Measurements from ENCODE around the gene STIP1.

Gene STIP1

DNA sequence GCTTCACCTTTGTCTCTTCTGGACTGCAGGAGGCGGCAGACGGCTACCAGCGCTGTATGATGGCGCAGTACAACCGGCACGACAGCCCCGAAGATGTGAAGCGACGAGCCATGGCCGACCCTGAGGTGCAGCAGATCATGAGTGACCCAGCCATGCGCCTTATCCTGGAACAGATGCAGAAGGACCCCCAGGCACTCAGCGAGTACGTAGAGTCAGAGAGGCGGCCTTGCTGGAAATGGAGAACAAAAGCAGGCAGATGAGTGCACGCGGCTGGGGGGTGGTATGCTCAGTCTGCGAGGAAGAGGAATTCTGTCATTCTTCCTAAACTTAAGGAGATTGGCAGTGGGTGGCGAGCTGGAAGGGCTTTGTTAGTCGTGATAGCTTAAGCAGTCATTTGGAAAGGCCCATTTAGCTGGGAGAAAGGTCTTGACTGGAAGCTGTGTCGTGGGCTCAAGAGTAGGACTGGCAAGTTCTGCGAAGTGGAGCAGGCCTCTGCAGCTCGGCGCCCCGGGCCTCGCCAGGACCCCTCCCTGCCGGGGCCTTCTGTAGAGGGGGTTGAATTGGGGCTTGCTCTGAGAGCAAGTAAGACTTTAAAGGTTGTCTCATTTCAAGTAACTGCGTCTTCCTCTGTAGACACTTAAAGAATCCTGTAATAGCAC is 17.6 kb downstream of the STIP1 start:
- Histone ChIP-seq H3K9ac (ENCODE audit: low read depth, low read length) (no peak overlapping the region), H3K27ac (ENCODE audit: low read length) (no peak overlapping the region)

DNA sequence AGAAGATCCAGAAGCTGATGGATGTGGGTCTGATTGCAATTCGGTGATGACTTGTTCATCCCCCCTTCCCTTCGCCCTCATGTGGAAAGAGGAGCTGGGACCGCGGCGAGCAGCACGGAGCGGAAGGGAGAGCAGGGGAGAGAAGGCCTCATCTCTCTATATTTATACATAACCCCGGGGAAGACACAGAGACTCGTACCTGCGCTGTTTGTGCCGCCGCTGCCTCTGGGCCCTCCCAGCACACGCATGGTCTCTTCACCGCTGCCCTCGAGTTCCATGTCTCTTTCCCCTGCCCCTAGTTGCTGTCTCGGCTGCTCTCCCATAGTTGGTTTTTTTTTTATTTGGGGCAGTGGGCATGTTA is 18.1 kb downstream of the STIP1 start:
- DNase-seq (no peak), ATAC-seq (ENCODE audit: insufficient read depth, low read depth) (no peak)
- Histone ChIP-seq H3K9me3 (ENCODE audit: insufficient read depth, low read length, severe bottlenecking) (no peaks in the 10 kb centered on the region), H3K79me2 (ENCODE audit: insufficient read depth, low read length) (peaks cover 41% of the 10 kb centered on the region), H3K27me3 (ENCODE audit: insufficient read depth, low read length, poor library complexity) (no peaks in the 10 kb centered on the region), H3K36me3 (ENCODE audit: insufficient read depth, low read length) (peaks cover 75% of the 10 kb centered on the region), H3K4me2 (ENCODE audit: insufficient read depth, low read length) (no peak overlapping the region), H2AFZ (ENCODE audit: low read depth, low read length) (no peak overlapping the region), H3K4me3 (ENCODE audit: low read depth in 1 of 2, low read length in 2 of 2) (no peak overlapping the region), H3K4me1 (ENCODE audit: insufficient read depth, low read length) (peaks cover 46% of the 10 kb centered on the region), H4K20me1 (ENCODE audit: insufficient read depth, low read length) (peaks cover 49% of the 10 kb centered on the region), H3K9ac (ENCODE audit: low read depth, low read length) (no peak overlapping the region), H3K27ac (ENCODE audit: low read length) (no peak overlapping the region)
- TF ChIP-seq, protein P1, sequence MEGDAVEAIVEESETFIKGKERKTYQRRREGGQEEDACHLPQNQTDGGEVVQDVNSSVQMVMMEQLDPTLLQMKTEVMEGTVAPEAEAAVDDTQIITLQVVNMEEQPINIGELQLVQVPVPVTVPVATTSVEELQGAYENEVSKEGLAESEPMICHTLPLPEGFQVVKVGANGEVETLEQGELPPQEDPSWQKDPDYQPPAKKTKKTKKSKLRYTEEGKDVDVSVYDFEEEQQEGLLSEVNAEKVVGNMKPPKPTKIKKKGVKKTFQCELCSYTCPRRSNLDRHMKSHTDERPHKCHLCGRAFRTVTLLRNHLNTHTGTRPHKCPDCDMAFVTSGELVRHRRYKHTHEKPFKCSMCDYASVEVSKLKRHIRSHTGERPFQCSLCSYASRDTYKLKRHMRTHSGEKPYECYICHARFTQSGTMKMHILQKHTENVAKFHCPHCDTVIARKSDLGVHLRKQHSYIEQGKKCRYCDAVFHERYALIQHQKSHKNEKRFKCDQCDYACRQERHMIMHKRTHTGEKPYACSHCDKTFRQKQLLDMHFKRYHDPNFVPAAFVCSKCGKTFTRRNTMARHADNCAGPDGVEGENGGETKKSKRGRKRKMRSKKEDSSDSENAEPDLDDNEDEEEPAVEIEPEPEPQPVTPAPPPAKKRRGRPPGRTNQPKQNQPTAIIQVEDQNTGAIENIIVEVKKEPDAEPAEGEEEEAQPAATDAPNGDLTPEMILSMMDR (IDR thresholded peaks at IDR 0.05; ENCODE audit: borderline replicate concordance, extremely low read depth, low read length, poor library complexity, severe bottlenecking) = no peak
- no peak for TF ChIP-seq EZH2 (IDR thresholded peaks at IDR 0.05; ENCODE audit: borderline replicate concordance, low read depth, low read length, severe bottlenecking)

More for the DNA sequence above, 17.6 kb downstream of the STIP1 start:
- ATAC-seq (ENCODE audit: insufficient read depth, low read depth) = no peak
- no peaks in the 10 kb centered on the region for H3K9me3 ChIP-seq (ENCODE audit: insufficient read depth, low read length, severe bottlenecking)
- no peak overlapping the region for H3K4me3 ChIP-seq (ENCODE audit: low read depth in 1 of 2, low read length in 2 of 2)
- no peak overlapping the region for H3K4me2 ChIP-seq (ENCODE audit: insufficient read depth, low read length)
- peaks cover 43% of the 10 kb centered on the region for H3K4me1 ChIP-seq (ENCODE audit: insufficient read depth, low read length)
- TF ChIP-seq EZH2 (IDR thresholded peaks at IDR 0.05; ENCODE audit: borderline replicate concordance, low read depth, low read length, severe bottlenecking) = no peak
- TF ChIP-seq, protein P1 (IDR thresholded peaks at IDR 0.05; ENCODE audit: borderline replicate concordance, extremely low read depth, low read length, poor library complexity, severe bottlenecking) = no peak
- H3K36me3 ChIP-seq (ENCODE audit: insufficient read depth, low read length) = peaks cover 77% of the 10 kb centered on the region
- H3K27me3 ChIP-seq (ENCODE audit: insufficient read depth, low read length, poor library complexity) = no peaks in the 10 kb centered on the region
- no peak overlapping the region for H2AFZ ChIP-seq (ENCODE audit: low read depth, low read length)
- peaks cover 45% of the 10 kb centered on the region for H4K20me1 ChIP-seq (ENCODE audit: insufficient read depth, low read length)
- no peak for DNase-seq
- peaks cover 43% of the 10 kb centered on the region for H3K79me2 ChIP-seq (ENCODE audit: insufficient read depth, low read length)

DNA sequence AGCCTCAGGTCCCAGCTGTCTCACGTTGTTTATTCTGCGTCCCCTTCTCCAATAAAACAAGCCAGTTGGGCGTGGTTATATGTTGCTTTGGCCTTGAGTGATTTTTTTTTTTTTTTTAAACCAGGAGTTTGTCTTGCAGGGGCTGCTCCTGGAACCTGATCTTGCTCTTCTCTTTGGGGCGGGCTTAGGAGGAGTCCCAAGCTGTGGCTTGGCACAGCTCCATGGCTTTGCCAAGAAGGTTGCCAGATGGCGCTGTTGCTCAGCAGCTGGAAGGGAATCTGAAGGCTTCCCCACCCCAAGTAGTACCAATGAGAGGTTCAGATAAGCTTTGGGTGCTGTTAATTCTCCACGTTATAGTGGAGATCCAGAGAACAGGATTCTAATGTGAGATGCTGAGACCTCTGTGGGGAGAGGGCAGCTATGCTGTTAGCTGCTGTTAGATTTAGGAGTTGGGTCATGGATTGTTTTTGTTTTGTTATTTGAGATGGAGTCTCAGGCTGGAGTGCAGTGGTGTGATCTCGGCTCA is 18.6 kb downstream of the STIP1 start:
- Histone ChIP-seq H3K79me2 (ENCODE audit: insufficient read depth, low read length) (peaks cover 41% of the 10 kb centered on the region), H3K27ac (ENCODE audit: low read length) (peak overlapping the region; percentile 21; the same call in 1 of the 2 replicates), H3K9me3 (ENCODE audit: insufficient read depth, low read length, severe bottlenecking) (no peaks in the 10 kb centered on the region), H3K4me3 (ENCODE audit: low read depth in 1 of 2, low read length in 2 of 2) (no peak overlapping the region), H3K27me3 (ENCODE audit: insufficient read depth, low read length, poor library complexity) (no peaks in the 10 kb centered on the region), H3K36me3 (ENCODE audit: insufficient read depth, low read length) (peaks cover 79% of the 10 kb centered on the region), H3K9ac (ENCODE audit: low read depth, low read length) (no peak overlapping the region), H3K4me1 (ENCODE audit: insufficient read depth, low read length) (peaks cover 46% of the 10 kb centered on the region), H3K4me2 (ENCODE audit: insufficient read depth, low read length) (no peak overlapping the region), H4K20me1 (ENCODE audit: insufficient read depth, low read length) (peaks cover 49% of the 10 kb centered on the region), H2AFZ (ENCODE audit: low read depth, low read length) (no peak overlapping the region)
- DNase-seq = peak; percentile 88
- ATAC-seq (ENCODE audit: insufficient read depth, low read depth) = peak; percentile 38
- no peak for TF ChIP-seq EZH2 (IDR thresholded peaks at IDR 0.05; ENCODE audit: borderline replicate concordance, low read depth, low read length, severe bottlenecking)
- TF ChIP-seq, protein P1 (IDR thresholded peaks at IDR 0.05; ENCODE audit: borderline replicate concordance, extremely low read depth, low read length, poor library complexity, severe bottlenecking) = peak; percentile 93

Measured in DND-41 (cell line).